ENCODE measurements around the gene HMCN2.

- TF ChIP-seq FOXJ3 (CRISPR knock-in tag; IDR thresholded peaks at IDR 0.05) = no peak
- TF ChIP-seq TCF12 (IDR thresholded peaks at IDR 0.05) = no peak
- TF ChIP-seq RAD21 (IDR thresholded peaks at IDR 0.05; ENCODE audit: low read length) = no peak
- no peak for TF ChIP-seq CTCF (IDR thresholded peaks at IDR 0.05)
- TF ChIP-seq TAF1 (IDR thresholded peaks at IDR 0.05; ENCODE audit: borderline replicate concordance, low read depth, low read length) = no peak
- no peak for TF ChIP-seq GABPA (IDR thresholded peaks at IDR 0.05; ENCODE audit: low read depth)
- no peak for TF ChIP-seq FOXM1 (IDR thresholded peaks at IDR 0.05; ENCODE audit: low read depth)
- no peak for TF ChIP-seq POLR2AphosphoS5 (IDR thresholded peaks at IDR 0.05; ENCODE audit: low read depth, low read length)
- TF ChIP-seq, protein P1, sequence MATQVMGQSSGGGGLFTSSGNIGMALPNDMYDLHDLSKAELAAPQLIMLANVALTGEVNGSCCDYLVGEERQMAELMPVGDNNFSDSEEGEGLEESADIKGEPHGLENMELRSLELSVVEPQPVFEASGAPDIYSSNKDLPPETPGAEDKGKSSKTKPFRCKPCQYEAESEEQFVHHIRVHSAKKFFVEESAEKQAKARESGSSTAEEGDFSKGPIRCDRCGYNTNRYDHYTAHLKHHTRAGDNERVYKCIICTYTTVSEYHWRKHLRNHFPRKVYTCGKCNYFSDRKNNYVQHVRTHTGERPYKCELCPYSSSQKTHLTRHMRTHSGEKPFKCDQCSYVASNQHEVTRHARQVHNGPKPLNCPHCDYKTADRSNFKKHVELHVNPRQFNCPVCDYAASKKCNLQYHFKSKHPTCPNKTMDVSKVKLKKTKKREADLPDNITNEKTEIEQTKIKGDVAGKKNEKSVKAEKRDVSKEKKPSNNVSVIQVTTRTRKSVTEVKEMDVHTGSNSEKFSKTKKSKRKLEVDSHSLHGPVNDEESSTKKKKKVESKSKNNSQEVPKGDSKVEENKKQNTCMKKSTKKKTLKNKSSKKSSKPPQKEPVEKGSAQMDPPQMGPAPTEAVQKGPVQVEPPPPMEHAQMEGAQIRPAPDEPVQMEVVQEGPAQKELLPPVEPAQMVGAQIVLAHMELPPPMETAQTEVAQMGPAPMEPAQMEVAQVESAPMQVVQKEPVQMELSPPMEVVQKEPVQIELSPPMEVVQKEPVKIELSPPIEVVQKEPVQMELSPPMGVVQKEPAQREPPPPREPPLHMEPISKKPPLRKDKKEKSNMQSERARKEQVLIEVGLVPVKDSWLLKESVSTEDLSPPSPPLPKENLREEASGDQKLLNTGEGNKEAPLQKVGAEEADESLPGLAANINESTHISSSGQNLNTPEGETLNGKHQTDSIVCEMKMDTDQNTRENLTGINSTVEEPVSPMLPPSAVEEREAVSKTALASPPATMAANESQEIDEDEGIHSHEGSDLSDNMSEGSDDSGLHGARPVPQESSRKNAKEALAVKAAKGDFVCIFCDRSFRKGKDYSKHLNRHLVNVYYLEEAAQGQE (IDR thresholded peaks at IDR 0.05; ENCODE audit: low read depth, low read length) = no peak
- TF ChIP-seq EZH2phosphoT487 (IDR thresholded peaks at IDR 0.05; ENCODE audit: borderline replicate concordance, low read depth) = no peak
- TF ChIP-seq, protein P2, sequence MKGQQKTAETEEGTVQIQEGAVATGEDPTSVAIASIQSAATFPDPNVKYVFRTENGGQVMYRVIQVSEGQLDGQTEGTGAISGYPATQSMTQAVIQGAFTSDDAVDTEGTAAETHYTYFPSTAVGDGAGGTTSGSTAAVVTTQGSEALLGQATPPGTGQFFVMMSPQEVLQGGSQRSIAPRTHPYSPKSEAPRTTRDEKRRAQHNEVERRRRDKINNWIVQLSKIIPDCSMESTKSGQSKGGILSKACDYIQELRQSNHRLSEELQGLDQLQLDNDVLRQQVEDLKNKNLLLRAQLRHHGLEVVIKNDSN (IDR thresholded peaks at IDR 0.05; ENCODE audit: borderline replicate concordance, low read depth) = no peak
- TF ChIP-seq TEAD4 (IDR thresholded peaks at IDR 0.05; ENCODE audit: borderline replicate concordance, insufficient read depth) = no peak
- TF ChIP-seq SIN3A (IDR thresholded peaks at IDR 0.05; ENCODE audit: borderline replicate concordance, low read depth, low read length) = no peak
- no peak for TF ChIP-seq YY1 (IDR thresholded peaks at IDR 0.05; ENCODE audit: low read depth)
Measured at GRCh38 chr9:130291474-130291873, 25.9 kb downstream of the HMCN2 start.
